HepG2 (cell line): ENCODE results near the gene PALM2AKAP2. TPM values are rescaled to one million over a fixed set of nuclear protein-coding genes. Genes with fewer than 3 reads are reported as not detected.
A peak's percentile ranks its signal among the peaks of the same experiment; 100 is the strongest.

Experiments used
- ATF3 ChIP-seq: sonication (generic); formaldehyde crosslinking; IDR thresholded peaks from 2 replicates; pipeline ENCODE4 v1.4.0; 2020; ENCODE audit warnings: missing genetic modification reagents
- ATF4 ChIP-seq, 2 experiments: fragments of 450-650 bp in 1 of 2; sonication (generic) in 1 of 2; formaldehyde crosslinking; IDR thresholded peaks; 2 replicates each; pipeline versions ENCODE4 v1.5.0 to v1.8.0; 2020 to 2022; ENCODE audit warnings: mild to moderate bottlenecking in 1 of 2, missing genetic modification reagents in 1 of 2
- IKZF5 ChIP-seq: IDR thresholded peaks from 2 replicates; pipeline ENCODE4 v1.6.1; 2018; ENCODE audit warnings: missing genetic modification reagents, mild to moderate bottlenecking, missing compliant biosample characterization
- KAT8 ChIP-seq: IDR thresholded peaks from 2 replicates; pipeline ENCODE4 v1.6.1; 2016; ENCODE audit warnings: missing genetic modification reagents, missing compliant biosample characterization
- SIN3A ChIP-seq: IDR thresholded peaks from 2 replicates; pipeline ENCODE4 v1.6.1; 2011; ENCODE audit warnings: low read depth, mild to moderate bottlenecking, control low read depth, low read length, borderline replicate concordance
- SOX6 ChIP-seq, 2 experiments: fragments of 450-650 bp in 1 of 2; sonication (generic) in 1 of 2; formaldehyde crosslinking in 1 of 2; IDR thresholded peaks; 2 replicates each; pipeline versions ENCODE4 v1.4.0 to v1.6.1; 2017 to 2020; ENCODE audit warnings: antibody characterized with exemption in 1 of 2, mild to moderate bottlenecking in 1 of 2, missing genetic modification reagents in 1 of 2
- THRA ChIP-seq: sonication (generic); formaldehyde crosslinking; IDR thresholded peaks from 2 replicates; pipeline ENCODE4 v1.4.0; 2020; ENCODE audit warnings: missing genetic modification reagents, borderline replicate concordance
- ZNF318 ChIP-seq: sonication (generic); formaldehyde crosslinking; IDR thresholded peaks from 2 replicates; pipeline ENCODE4 v1.4.0; 2020; ENCODE audit warnings: mild to moderate bottlenecking, missing genetic modification reagents
- ZNF446 ChIP-seq: sonication (generic); formaldehyde crosslinking; IDR thresholded peaks from 2 replicates; pipeline ENCODE4 v1.5.0; 2020; ENCODE audit warnings: mild to moderate bottlenecking, missing genetic modification reagents
- polyA plus RNA-seq, 8 experiments: library from polyadenylated mRNA; depleted of rRNA in 3 of 8; stranded (reverse) in 7 of 8; unstranded in 1 of 8; fragments of >200 nt; fragmentation: Illumina TruSeq in 4 of 8; extraction: Trizol in 4 of 8; gene quantifications; 2 replicates each; pipeline versions ENCODE4 v1.2.1 to v1.2.3, GENCODE V29; 2011 to 2016; ENCODE audit warnings: low read depth in 4 of 8, missing spikeins in 1 of 8, mixed read lengths in 1 of 8; ENCODE audit not compliant: insufficient read depth in 1 of 8
- total RNA-seq, 5 experiments: library from RNA; depleted of rRNA; stranded (reverse); fragments of >200 nt; fragmentation: Illumina TruSeq; extraction: Trizol; gene quantifications; 2 replicates each; pipeline ENCODE4 v1.2.3, GENCODE V29; 2016; ENCODE audit warnings: low read depth in 1 of 5

The PALM2AKAP2 gene
- total and polyA plus RNA-seq, 2 of the 13 experiments (the other 11 are each of a cell fraction or from before 2014, with no cell fraction given), result 0.25 to 1.8 TPM

DNA sequence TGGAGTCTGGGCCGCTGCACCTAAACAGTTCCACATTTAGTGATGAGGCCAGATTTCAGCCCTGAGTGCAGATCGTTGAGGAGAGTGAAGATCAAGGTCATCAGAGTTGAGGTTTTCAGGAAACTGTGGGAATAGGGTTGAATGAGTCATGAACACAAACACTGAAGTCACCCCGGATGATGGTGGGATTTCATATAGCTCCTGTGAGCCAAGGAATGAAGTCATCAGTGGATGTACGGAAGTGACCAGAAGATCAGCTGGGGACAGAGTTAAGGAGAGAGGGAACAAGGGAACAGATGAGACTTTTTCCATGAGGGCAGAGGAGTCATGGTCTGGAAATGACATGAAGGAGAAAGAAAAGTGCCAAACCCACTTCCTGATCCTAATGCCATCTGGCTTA lies 36.5 kb downstream of the PALM2AKAP2 start (continued):
- peak; percentile 72 for TF ChIP-seq THRA (CRISPR knock-in tag)
- peak; percentile 93 for TF ChIP-seq ATF3
- no peak for TF ChIP-seq SIN3A
- TF ChIP-seq IKZF5 (CRISPR knock-in tag), result 0 out of 2 replicates have a peak, but pooled peaks have one; percentile 36
- peak in 1 of 2 experiments; percentile 55; a peak in 1 of 4 replicates for TF ChIP-seq ATF4 (CRISPR knock-in tag; IDR thresholded peaks at IDR 0.05)
- TF ChIP-seq KAT8 (CRISPR knock-in tag), result peak; percentile 49; the same call in 1 of the 2 replicates
- TF ChIP-seq ZNF318 (CRISPR knock-in tag), result no peak
- TF ChIP-seq SOX6 (IDR thresholded peaks at IDR 0.05), result no peak
- peak; percentile 29; the same call in 1 of the 2 replicates for TF ChIP-seq SOX6 (CRISPR knock-in tag; IDR thresholded peaks at IDR 0.05)
- no peak for TF ChIP-seq ZNF446
